ENCODE measurements around the gene PSD4. TPM values are rescaled to one million over a fixed set of nuclear protein-coding genes. Genes with fewer than 3 reads are reported as not detected.

The PSD4 gene
- total and polyA plus RNA-seq, 2 of the 8 experiments (the other 6 are each of a cell fraction or from before 2014, with no cell fraction given), result 0.53 to 1.2 TPM

DNA sequence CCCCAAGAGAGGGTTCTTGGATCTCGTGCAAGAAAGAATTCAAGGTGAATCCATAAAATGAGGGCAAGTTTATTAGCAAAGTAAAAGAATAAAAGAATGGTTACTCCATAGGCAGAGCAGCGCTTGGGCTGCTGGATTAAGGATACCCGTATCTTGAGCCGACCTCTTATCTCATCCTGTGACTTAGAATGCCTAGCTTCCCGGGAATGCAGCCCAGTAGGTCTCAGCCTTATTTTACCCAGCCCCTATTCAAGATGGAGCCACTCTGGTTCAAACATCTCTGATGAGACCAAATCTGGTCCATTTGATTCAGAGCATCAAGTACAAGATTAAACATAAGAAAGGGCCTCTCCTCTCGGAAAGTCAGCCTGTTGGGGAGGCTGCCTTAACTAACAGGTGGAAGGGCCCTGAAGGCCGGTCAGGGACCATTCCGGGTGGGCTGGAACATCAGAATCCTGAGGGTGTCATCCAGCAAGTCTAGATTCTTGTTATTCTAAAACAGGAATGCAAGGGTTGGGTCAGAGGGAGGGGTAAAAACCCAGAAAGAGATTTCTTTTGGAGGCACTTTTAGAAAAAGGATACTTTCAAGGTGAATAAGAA is 5.8 kb downstream of the PSD4 start:
- H4K8ac ChIP-seq (ENCODE audit: extremely low read depth, insufficient read depth, low read length), result no peak overlapping the region
- no peak overlapping the region for H2AFZ ChIP-seq (ENCODE audit: low read length)
- H3K27ac ChIP-seq (ENCODE audit: low read depth, low read length), result no peak overlapping the region
- H3K79me2 ChIP-seq (ENCODE audit: control insufficient read depth in 1 of 2, insufficient read depth in 2 of 2, low read length in 2 of 2), result no peaks in the 10 kb centered on the region
- no peak overlapping the region for H3K14ac ChIP-seq (ENCODE audit: insufficient read length)
- no peaks in the 10 kb centered on the region for H3K27me3 ChIP-seq (replicated peaks in 1 of 4; ENCODE audit: control insufficient read depth in 3 of 4, extremely low read depth in 1 of 4, insufficient read depth in 3 of 4, low read length in 3 of 4)
- no peaks in the 10 kb centered on the region for H3K36me3 ChIP-seq (ENCODE audit: control insufficient read depth in 2 of 4, insufficient read depth in 4 of 4, low read length in 3 of 4)
- ChIA-PET CTCF (ENCODE audit: partially characterized antibody) (interaction anchor here (1.1 to 3.9 kb wide), 4 partner anchors 13 to 42 kb away, joined by 4 to 34 read pairs (median 8); no protein-coding TSS in a partner anchor), POLR2A (ENCODE audit: partially characterized antibody) (no interaction called here)
- FAIRE-seq (no peak), DNase-seq (ENCODE audit: low read depth in 1 of 2, low spot score in 2 of 2) (no peak)
- no peak overlapping the region for H2BK120ac ChIP-seq (replicated peaks; ENCODE audit: low read depth, low read length)
- TF ChIP-seq TCF12 (IDR thresholded peaks at IDR 0.05; ENCODE audit: low read depth, low read length) (no peak), POLR2A (IDR thresholded peaks at IDR 0.05; ENCODE audit: control extremely low read depth in 1 of 2, low read depth in 2 of 2, low read length in 2 of 2) (no peak), RXRA (IDR thresholded peaks at IDR 0.05; ENCODE audit: insufficient read depth, low read depth, low read length) (no peak), ZNF274 (IDR thresholded peaks at IDR 0.05; ENCODE audit: borderline replicate concordance, extremely low read depth, low read length) (no peak)
- no peak overlapping the region for H3K9ac ChIP-seq (replicated peaks in 1 of 4; ENCODE audit: extremely low read depth in 1 of 4, low read depth in 3 of 4, low read length in 3 of 4)
- H2BK5ac ChIP-seq (ENCODE audit: low read depth, low read length), result no peak overlapping the region
- H4K5ac ChIP-seq (ENCODE audit: insufficient read length, low read depth, low read length), result no peak overlapping the region
- no peak overlapping the region for H3K23ac ChIP-seq (ENCODE audit: insufficient read length)
- H3K56ac ChIP-seq (replicated peaks; ENCODE audit: insufficient read length, low read depth, low read length), result no peak overlapping the region
- 0 out of 2 replicates have a peak, but pooled peaks cover 2% of the 10 kb centered on the region for H3K23me2 ChIP-seq (ENCODE audit: low read depth, low read length)
- 91% methylated on average over 8 of the region's 8 CpGs; no CpG with 5 or more reads in 1 of the 2 experiments for WGBS, 2 experiments (ENCODE audit: extremely low coverage in 1 of 2, insufficient coverage in 1 of 2, insufficient read length in 1 of 2, insufficient replicate concordance in 2 of 2, low coverage in 1 of 2, low lambda C conversion rate in 2 of 2, missing lambda C conversion rate in 1 of 2)
- H2BK15ac ChIP-seq (ENCODE audit: low read length), result no peak overlapping the region
- H3K4me1 ChIP-seq (replicated peaks in 1 of 4; ENCODE audit: control insufficient read depth in 3 of 4, insufficient read depth in 4 of 4, low read length in 3 of 4), result peaks cover 0 to 6% (median 2%) of the 10 kb centered on the region in 4 experiments; a peak in 3 of 7 replicates
- no peaks in the 10 kb centered on the region for H3K79me1 ChIP-seq (ENCODE audit: low read depth, low read length)
- H2AK5ac ChIP-seq (ENCODE audit: low read depth, low read length), result no peak overlapping the region
- H3K4me2 ChIP-seq (ENCODE audit: insufficient read depth in 1 of 2, low read depth in 2 of 2, low read length in 2 of 2), result no peak overlapping the region
- no peak overlapping the region for H4K91ac ChIP-seq (replicated peaks; ENCODE audit: insufficient read length, low read length)
- no peaks in the 10 kb centered on the region for H4K20me1 ChIP-seq (replicated peaks in 1 of 2; ENCODE audit: control insufficient read depth in 1 of 2, insufficient read depth in 2 of 2, low read length in 2 of 2)
- H3K4ac ChIP-seq (replicated peaks; ENCODE audit: insufficient read length, low read depth, low read length), result no peak overlapping the region
- no peak overlapping the region for H3K4me3 ChIP-seq (ENCODE audit: extremely low read depth in 1 of 4, insufficient read depth in 2 of 4, low read depth in 3 of 4, low read length in 4 of 4)
- no peak overlapping the region for H2BK20ac ChIP-seq (ENCODE audit: low read length)
- H3K18ac ChIP-seq (ENCODE audit: extremely low read depth, low read length), result no peak overlapping the region
- H2BK12ac ChIP-seq (ENCODE audit: low read depth, low read length), result no peak overlapping the region
- no peaks in the 10 kb centered on the region for H3K9me3 ChIP-seq (ENCODE audit: insufficient read depth in 2 of 2, low read depth in 1 of 2, low read length in 1 of 2)
